GM19452 (cell line): Measurements from ENCODE around the gene BRINP1.

Source experiments
- ATAC-seq: cut with Tn5 transposase; IDR thresholded peaks from one replicate; pipeline ENCODE4 v1.9.1; 2021; ENCODE audit not compliant: unreplicated experiment

The BRINP1 gene

DNA sequence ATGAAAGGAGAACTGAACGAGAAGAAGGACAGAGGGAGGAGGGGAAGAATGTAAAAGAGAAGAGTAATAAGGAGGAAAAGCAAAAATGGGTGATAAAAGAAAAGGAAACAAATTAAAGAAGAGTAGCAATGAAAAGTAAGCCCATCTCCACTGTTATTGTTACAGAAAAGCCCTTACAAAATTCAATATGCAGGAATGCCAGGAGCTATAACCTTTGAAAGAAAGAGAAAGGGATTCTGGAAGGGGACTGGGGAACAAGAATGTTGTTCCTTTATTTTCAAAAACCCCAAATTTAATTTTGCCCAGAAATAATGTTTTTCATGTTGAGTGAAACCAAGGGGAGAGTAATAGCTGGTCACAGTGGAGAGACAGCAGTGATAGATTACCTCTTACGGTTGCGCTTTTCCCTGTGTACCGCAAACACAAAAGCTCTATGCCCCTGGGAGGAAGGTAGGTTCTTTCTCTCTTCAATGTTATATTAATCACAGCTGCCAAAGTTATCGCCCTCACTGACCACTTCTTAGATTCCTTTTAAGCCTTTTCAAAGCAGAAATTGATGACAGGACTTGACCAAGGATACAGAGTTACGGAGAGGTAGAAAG lies 86.7 kb downstream of the BRINP1 start:
- ATAC-seq: no peak

DNA sequence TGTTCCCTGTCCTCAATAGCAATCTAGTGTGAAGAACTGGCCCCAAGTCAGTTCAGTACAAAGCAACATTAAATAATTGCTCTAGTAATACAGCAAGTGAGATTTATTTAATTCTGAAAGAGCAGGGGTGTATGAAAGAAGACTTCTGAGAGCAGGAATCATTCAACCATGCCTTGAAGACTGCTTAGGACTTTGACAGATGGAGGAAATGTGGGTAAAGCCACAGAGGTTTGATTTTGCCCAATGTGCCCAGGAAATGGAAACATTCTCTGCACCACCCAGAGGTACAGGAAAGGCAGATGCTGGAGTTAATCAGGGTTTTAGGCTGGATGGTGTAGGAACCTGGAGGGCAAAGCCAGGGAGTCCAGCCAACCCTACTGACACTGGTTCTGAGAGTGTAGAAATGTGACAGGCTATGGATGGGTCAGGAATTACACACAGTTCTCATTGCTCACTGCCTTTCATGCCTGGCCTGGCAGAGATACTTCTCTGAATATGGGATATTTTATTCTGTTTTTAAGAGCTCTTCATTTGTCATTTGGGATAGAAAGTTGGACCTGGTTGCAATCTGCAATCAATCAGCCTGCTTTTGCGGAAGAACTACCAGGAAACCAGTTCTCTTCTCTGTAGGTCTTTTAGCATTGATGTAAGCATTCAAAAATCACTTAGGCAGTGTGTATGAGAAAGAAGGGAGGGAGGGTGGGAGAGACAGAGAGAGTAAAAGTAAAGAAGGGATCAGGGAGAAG lies 88.3 kb downstream of the BRINP1 start:
- no peak for ATAC-seq

DNA sequence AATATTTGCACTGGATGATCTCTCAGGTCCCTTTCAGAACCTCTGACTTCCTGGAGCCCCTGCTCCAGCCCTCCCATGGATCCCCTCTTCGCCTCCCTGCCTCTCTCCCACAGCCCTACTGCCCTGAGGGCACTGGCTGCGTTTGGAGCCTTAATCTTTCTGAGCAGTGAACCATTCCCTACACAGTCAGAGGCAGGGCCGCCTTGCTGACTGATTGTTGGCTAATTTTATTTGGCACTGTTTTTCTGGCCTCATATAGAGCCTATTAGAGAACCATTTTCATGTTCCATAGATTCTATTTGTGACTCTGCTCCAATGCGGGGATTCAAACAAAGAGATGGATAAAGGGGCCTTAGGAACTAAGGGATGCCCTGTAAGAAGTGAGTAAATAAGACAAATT lies 91.1 kb downstream of the BRINP1 start:
- ATAC-seq: no peak

DNA sequence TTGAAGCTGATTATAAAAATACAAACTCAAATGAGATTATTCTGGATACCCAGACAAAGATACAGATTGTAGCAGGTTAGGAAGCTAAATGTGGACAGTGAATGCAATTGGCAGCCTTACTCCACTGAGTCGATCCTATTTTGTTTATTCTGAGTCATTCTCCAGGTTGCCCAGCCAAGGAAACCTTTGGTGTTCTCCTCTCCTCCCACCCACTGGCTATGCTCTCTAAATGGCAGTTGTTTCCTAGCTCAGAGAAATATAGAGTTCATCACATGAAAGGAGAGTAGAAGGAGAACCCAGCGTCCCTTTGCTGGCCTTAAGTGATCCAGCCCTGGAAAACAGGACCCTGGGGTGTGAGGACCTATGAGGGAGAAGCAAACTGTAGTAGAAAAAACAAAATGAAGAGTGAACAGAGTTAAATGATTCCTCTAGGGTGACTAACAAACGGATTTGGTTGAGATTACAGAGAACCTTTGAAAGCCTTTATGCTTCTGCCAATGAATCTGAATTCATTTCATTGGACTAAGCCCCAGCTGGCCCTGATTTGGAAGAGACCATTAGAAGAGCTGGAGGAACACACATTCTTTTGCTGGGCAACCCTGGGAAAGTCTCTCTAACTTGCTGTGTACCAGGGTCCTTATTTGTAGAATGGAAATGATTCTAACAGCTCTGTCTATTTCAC lies 95.1 kb downstream of the BRINP1 start:
- ATAC-seq: no peak

DNA sequence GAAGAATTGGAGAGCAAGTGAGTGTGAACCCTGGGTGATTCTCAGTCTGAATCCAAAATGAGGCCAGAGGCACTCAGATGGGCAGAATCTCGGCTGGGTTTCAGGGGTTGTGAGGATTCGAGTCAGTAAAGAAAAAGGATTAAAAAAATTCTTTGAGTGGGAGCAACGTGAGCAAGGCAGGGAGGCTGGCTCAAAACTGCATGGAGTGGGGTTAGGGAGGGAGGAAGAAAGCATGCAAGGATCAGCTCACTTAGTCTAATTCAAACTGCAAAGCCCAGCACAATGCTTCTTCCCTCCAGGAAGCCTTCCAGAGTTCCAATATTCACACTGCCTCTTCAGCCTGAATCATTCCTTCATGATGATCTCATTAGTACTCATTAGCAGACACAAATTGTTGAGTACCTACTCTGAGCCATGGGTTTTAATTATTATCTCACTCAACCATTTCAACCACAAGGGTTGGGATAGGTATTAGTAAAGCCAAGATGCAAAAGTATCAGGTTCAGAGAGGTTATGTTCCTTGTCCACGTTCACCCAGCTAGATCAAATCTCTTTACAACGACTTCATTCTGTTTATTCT lies 95.8 kb downstream of the BRINP1 start:
- ATAC-seq: no peak

DNA sequence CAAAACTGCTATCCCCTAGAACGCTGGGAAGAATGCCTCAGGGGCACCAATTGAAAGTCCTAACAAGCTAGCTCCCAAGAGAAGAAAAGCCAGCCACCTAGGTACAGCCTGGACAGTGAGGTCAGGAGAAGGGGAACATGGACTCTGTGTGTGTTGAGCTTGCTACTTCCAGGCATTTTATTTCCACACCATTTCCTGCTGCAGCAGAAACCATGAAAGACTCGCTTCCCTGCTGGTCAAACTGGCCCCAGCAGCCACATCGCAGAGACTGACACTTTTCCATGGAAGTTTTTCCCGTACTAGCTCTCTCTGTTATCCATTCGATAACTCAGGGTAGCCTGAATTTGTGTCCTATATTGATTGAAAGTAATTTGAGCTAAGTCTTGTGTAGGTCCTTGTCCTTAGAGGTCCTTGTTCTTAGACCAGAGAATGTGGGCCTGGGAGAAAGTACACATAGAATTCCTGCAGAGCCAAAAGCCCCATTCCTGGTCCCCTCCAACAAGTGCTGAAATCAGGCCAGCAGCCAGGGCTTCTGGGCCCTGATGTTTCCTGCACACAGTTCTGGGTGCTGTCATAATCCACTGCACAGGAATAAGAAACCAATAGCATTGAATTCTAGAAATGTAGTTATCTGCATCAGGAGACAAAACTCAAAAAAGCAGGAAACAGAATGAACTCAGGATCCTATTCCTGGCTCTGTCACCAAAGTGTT lies 96.6 kb downstream of the BRINP1 start:
- ATAC-seq: no peak

DNA sequence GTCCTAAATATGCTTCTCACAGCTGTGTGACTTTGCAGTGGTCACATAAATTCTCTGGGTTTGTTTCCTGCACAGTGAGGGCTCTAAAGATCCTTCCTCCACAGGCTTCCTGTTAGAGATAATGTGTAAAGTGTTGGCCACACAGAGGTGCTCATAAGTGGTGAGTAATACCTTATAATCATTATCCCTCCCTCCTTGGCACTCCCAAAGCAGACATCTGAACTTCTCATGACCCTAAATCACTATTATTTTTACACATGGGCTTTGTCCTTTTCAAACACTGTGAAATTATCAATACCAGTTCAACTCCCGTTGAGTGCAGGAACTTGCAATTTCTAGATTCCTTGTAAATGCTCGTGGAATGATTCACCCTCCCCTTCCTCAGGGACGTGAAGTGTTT lies 100.2 kb downstream of the BRINP1 start:
- ATAC-seq: no peak

DNA sequence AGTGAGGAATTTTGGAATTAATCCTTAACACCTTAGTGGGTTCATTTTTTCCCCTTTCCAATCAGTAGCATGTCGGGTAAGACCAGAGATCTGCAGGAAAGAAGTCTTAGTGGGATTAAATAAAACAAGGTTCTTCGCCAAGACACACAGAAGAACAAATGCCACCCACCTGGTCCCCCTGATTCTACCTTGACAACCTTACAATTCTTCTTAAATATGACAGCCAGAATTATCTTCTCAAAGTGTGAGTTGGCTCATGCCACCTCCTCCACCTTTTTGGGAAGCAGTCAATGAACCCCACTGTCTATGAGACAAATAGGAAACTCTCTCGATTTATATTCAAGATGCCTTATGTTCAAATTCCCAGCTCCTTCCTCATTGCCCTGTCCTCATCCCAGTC lies 105.1 kb downstream of the BRINP1 start:
- ATAC-seq: no peak

DNA sequence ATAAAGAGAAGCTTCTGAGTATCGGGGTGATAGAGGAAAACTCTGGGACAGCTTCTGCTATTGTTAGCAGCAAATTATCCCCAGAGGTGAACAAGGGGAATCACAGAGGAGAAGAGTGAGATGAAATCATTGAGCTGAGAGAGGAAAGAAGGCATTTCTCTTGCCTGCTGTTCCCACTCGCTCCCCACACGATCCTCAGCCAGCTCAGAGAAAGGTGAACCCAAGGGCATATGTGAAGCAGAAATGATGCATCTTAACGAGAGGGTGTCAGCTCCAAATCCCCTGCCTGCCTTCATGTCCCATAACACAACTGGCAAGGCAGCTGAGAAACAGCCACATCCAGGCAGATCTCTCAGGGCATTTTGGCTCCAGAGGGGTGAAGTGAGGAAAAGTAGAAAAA lies 111.6 kb downstream of the BRINP1 start:
- ATAC-seq: no peak

DNA sequence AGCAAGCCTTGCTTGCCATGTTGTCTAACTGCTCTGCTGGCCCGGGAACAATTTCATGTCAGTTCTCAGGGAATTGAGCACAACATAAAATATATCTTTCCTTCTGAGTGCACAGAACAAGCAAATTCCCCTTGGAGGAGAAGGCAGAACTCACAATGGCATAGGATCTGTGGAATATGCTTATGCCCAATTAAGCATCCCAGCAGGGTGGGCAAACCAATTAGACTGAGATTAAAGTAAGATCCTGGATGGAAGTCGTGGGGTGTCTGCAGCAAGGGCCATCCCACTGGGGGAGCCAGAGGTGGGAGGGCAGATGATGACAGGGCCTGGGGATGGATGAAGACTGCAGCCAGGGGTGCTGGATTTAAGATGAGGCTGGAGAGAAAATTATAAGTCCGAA lies 114.1 kb downstream of the BRINP1 start:
- ATAC-seq: no peak

DNA sequence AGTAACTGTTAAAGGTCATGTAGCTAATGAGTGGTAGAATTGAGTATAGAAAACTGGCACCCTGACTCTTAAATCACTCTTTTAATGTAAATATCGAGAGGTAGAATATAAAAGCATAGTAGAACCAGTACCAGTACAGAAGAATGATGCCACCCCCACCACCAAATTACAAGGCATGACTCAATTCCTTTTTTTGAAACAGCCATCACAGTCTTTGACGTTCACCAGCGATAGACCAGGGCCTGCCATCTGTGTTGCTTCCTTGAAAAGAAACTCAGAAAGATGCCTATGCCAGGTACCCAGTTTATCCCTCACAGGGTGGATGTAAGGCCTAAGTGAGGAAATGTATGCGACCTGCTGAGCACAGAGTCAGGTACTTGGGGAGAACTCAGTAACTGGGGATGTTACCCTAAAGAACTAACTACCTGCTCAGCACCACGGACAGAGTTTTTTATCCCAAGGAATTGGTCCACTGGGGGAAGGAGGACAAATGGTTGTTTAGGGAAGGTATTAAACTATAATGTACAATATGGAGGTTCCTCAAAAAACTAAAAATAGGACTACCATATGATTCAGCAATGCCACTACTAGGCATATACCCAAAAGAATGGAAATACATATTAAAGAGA lies 116.5 kb downstream of the BRINP1 start:
- ATAC-seq: no peak

DNA sequence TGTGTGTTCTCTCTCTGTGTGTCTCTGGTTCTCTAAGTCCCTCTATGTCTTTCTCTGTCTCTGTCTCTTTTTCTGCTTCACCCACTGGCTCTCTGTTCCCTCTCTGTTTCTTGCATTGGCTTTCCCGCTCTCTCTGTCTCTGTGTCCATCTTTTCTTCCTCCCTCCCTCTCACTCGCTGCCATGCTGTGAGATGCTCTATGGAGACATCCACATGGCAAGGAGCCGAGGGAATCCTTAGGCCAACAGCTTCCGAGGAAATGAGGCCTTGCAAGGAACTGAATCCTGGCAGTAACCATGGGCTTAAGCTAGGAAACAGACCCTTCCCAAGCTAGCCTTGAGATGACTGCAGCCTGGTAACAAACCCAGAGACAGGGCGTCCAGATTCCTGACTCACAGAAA lies 117.3 kb downstream of the BRINP1 start:
- no peak for ATAC-seq

DNA sequence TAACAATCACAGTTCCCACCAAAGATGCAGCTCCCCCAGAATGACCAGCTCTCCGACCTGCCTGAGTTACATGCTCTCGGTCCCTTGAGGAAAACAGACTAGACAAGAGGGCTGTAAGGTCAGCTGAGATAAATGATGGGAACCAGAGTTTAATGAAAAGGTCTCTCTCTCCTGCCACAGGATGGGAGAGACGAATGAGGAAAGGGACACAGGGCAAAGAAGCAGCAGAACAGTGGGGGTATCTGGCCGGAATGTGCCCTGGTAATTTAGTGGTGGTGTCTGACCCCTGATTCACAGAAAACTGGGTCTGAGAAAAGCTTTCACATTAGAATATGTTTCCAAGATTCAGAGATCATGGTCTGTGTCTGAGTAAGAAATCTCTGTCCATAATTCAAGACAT lies 118.5 kb downstream of the BRINP1 start:
- no peak for ATAC-seq

DNA sequence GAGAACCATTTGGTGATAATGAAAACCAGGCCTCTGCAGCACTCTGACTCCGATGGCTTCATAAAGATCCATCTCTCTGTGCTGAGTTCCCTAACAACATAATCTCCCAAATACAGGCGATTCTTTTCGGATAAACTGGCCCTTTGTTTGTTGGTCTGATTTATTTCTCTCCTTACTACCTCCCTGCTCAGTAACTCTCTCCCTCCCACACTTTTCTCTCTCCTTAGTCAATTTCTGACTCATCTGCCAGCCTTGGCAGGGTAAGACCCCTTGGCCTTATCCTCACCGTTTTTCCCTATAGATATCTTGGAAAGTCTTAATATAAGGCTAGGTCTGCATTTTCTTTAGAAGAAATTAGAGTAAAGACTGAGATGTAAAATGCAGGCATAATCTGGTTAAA lies 128.7 kb downstream of the BRINP1 start:
- ATAC-seq: no peak

DNA sequence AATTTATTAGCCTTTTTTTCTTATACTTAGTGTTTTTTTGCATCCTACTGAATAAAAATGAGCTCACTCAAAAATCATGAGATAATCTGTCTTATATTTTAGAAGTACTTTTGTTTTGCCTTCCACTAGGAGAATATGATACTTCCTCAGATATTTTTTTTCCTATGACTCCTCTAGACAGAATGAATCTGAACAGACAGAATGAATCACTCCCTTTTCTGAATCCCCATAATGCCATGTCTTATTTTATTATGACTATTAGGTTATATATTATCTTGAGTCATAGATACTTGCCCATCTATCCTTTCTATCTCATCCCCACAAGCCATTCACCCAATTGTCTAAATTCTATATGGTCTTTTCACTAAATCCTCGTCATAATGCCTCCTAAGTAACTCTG lies 134.6 kb downstream of the BRINP1 start:
- ATAC-seq: no peak

DNA sequence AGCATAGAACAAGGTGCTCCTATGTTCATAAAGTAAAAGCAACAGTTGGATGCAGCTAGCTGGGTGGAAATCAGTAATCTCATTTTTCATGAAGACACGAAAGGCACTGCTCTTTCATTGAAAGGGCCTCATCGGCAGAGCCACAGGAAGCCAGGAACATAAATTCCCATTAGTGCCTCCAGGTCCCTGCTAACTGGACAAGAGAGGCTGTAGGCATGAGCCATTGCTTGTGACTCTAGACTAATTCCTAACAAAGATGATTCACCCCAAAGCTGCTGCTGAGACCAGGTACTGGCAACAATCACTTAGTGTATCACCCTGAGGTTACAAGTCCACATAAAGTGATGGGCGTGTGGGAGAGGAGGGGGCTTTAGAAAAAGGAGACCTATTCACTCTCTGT lies 141.8 kb downstream of the BRINP1 start:
- ATAC-seq: no peak

DNA sequence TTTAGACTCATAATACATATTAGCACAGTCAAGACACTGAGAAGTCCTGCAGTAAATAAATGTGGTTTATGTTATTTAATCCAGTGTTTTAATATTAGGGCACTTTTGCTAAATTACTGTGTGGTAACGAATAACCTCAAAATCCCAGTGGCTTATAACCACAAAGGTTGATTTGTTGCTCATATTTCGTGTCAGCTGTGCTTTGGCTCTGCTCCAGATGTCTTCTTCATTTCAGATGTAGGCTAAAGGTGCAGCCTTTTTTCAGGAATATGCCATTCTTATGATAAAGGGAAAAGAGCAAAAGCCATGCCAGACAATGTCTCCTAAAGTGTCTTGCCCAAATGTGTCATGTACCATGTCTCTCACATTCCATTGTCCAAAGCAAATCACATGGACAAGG lies 144.8 kb downstream of the BRINP1 start:
- ATAC-seq: no peak

DNA sequence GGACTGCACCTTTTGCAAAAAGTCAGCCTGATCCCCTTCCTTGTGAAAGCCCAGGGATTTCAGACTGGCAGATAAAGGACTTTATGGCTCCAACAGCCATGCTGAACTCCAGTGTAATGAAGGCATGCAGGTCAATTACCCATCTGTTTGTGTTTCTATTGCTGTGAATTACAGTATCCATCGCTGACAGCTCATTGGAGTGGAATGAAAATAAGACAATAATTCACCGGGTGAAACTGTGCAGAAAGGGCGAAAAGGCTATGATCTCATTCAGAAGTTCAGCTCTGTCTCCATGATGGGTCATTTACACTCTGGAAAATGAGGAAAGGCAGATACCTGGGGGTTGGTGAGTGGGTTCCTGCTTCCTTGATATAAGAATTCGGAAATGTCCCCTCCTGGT lies 148.0 kb downstream of the BRINP1 start:
- no peak for ATAC-seq

DNA sequence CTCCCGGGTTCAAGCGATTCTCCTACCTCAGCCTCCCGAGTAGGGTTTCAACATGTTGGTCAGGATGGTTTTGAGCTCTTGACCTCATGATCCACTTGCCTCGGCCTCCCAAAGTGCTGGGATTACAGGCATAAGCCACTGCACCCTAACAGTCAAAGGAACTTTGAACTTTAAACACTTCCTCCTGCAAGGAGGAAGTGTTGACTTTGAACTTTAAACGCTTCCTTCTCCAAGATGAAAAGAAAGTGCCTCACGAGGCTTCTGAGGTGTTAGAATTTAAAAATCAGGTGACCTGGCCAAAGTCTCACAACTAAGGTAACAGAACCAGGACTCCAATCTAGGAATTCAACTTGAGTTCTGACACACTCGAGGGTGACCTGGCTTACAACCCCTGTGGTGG lies 150.9 kb downstream of the BRINP1 start:
- no peak for ATAC-seq

DNA sequence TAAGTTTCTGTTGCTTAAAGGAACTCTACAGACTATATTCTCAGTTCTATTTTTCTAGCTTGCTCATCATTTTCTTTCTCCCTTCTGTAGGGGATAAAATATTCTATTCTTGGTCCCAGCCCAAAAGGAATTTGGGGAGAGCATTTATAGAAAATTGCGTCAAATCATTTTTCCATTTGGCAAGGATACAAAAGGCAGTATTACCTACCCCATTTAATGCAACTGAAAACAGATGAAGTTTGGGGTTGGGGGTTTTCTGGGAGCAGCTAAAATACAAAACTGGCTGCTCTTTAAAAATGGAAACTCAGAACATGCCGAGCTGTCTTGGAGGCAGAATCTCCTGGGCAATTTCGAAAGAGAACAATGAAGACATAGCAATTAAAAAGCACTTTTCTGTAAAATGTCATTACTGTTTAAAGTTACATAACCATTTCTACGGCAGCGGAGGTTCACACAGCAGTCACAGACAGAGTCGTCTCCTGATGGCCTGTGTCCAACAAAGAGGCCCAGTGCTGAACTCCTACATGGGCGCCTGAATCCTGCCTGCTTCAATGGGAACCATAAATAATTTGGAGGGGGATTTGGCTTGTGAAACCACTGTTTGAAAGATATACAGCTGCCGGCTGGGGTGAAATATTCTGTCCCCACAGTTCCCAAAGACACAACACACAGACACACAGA lies 152.4 kb downstream of the BRINP1 start:
- ATAC-seq: no peak
